Measurements from ENCODE around the gene CCDC183. TPM values are rescaled to one million over a fixed set of nuclear protein-coding genes. Genes with fewer than 3 reads are reported as not detected.
A peak's percentile ranks its signal among the peaks of the same experiment; 100 is the strongest.
"Not testable (repeated sequence)": the region's sequence is repeated elsewhere in the genome, so short reads cannot be mapped to it uniquely, and the experiment has no call there.

CCDC183 gene
- total RNA-seq, 8 experiments from 2014 or later, result 0.61 to 3.3 (median 2.5) TPM

- no peak for ATAC-seq (replicated peaks in 6 of 8)
- Histone ChIP-seq H3K4me3 (no peak overlapping the region), H3K27ac (no peak overlapping the region), H3K4me1 (replicated peaks in 1 of 2) (peaks cover 19 to 22% of the 10 kb centered on the region in 2 donors)
- 80 to 100% (median 92%) methylated on average over 1 to 2 of the region's 21 CpGs; no CpG with 5 or more reads in 6 of the 10 experiments for WGBS, 10 experiments
- in situ Hi-C loops (cut with MboI; ENCODE audit: low pct_unique_long_range_greater_than_20kb in 2 of 9, low sequenced_read_pairs in 9 of 9, unreplicated experiment in 9 of 9), result no loop called here
Measured at GRCh38 chr9:136835932-136836904, 40.1 kb downstream of the CCDC183 start.

- no peak overlapping the region for H3K27ac ChIP-seq
- in situ Hi-C loops (cut with MboI; ENCODE audit: low pct_unique_long_range_greater_than_20kb in 2 of 9, low sequenced_read_pairs in 9 of 9, unreplicated experiment in 9 of 9), result no loop called here
- H3K4me1 ChIP-seq (replicated peaks in 1 of 2), result peaks cover 29 to 32% of the 10 kb centered on the region in 2 donors
- WGBS, 10 experiments, result 55 to 100% (median 100%) methylated on average over 1 to 6 of the region's 27 CpGs; no CpG with 5 or more reads in 6 of the 10 experiments
- ATAC-seq (replicated peaks in 6 of 8), result no peak
- no peak overlapping the region for H3K4me3 ChIP-seq
Measured at GRCh38 chr9:136837146-136837855, 41.2 kb downstream of the CCDC183 start.

- in situ Hi-C loops (cut with MboI; ENCODE audit: low pct_unique_long_range_greater_than_20kb in 2 of 9, low sequenced_read_pairs in 9 of 9, unreplicated experiment in 9 of 9); H3K4me3 ChIP-seq; ATAC-seq (replicated peaks in 6 of 8); H3K27ac ChIP-seq: not testable (repeated sequence)
- 74 to 100% methylated on average over 2 to 5 of the region's 15 CpGs; no CpG with 5 or more reads in 8 of the 10 experiments for WGBS, 10 experiments
- peaks cover 29 to 32% of the 10 kb centered on the region in 2 donors for H3K4me1 ChIP-seq (replicated peaks in 1 of 2)
Measured at GRCh38 chr9:136837856-136838277, 41.7 kb downstream of the CCDC183 start.

GRCh38 chr9:136838314-136839228, 42.4 kb downstream of the CCDC183 start:
- peak in 3 of 8 experiments; percentile 6 to 29 (median 28) for ATAC-seq (replicated peaks in 6 of 8)
- H3K4me1 ChIP-seq (replicated peaks in 1 of 2), result peaks cover 35 to 39% of the 10 kb centered on the region in 2 donors
- H3K4me3 ChIP-seq, result no peak overlapping the region
- in situ Hi-C loops (cut with MboI; ENCODE audit: low pct_unique_long_range_greater_than_20kb in 2 of 9, low sequenced_read_pairs in 9 of 9, unreplicated experiment in 9 of 9), result no loop called here
- 100% methylated on average over 1 of the region's 29 CpGs; no CpG with 5 or more reads in 8 of the 10 experiments for WGBS, 10 experiments
- no peak overlapping the region for H3K27ac ChIP-seq

- peak overlapping the region in 1 of 2 donors; percentile 42 for H3K27ac ChIP-seq
- H3K4me3 ChIP-seq, result no peak overlapping the region
- no peak for ATAC-seq (replicated peaks in 6 of 8)
- in situ Hi-C loops (cut with MboI; ENCODE audit: low pct_unique_long_range_greater_than_20kb in 2 of 9, low sequenced_read_pairs in 9 of 9, unreplicated experiment in 9 of 9), result no loop called here
- peaks cover 43 to 48% of the 10 kb centered on the region in 2 donors for H3K4me1 ChIP-seq (replicated peaks in 1 of 2)
- 71 to 100% (median 93%) methylated on average over 1 to 15 of the region's 36 CpGs; no CpG with 5 or more reads in 5 of the 10 experiments for WGBS, 10 experiments
Measured at GRCh38 chr9:136839229-136840139, 43.3 kb downstream of the CCDC183 start.

GRCh38 chr9:136840140-136840876, 44.2 kb downstream of the CCDC183 start:
- H3K4me1 ChIP-seq (replicated peaks in 1 of 2), result peaks cover 43 to 51% of the 10 kb centered on the region in 2 donors
- no peak overlapping the region for H3K4me3 ChIP-seq
- H3K27ac ChIP-seq, result peak overlapping the region; percentile 40 to 42
- in situ Hi-C loops (cut with MboI; ENCODE audit: low pct_unique_long_range_greater_than_20kb in 2 of 9, low sequenced_read_pairs in 9 of 9, unreplicated experiment in 9 of 9), result no loop called here
- WGBS, 10 experiments, result 30 to 100% (median 80%) methylated on average over 1 to 6 of the region's 32 CpGs; no CpG with 5 or more reads in 5 of the 10 experiments
- ATAC-seq (replicated peaks in 6 of 8), result peak in 6 of 8 experiments; percentile 1 to 4 (median 3)

- H3K27ac ChIP-seq, result peak overlapping the region; percentile 40 to 42
- peak in 7 of 8 experiments; percentile 1 to 47 (median 15) for ATAC-seq (replicated peaks in 6 of 8)
- H3K4me1 ChIP-seq (replicated peaks in 1 of 2), result peaks cover 43 to 53% of the 10 kb centered on the region in 2 donors
- H3K4me3 ChIP-seq, result no peak overlapping the region
- 56 to 100% (median 80%) methylated on average over 1 to 12 of the region's 28 CpGs; no CpG with 5 or more reads in 5 of the 10 experiments for WGBS, 10 experiments
- in situ Hi-C loops (cut with MboI; ENCODE audit: low pct_unique_long_range_greater_than_20kb in 2 of 9, low sequenced_read_pairs in 9 of 9, unreplicated experiment in 9 of 9), result no loop called here
Measured at GRCh38 chr9:136840877-136841645, 44.9 kb downstream of the CCDC183 start.

- H3K27ac ChIP-seq, result peak overlapping the region in 1 of 2 donors; percentile 88
- peaks cover 48 to 59% of the 10 kb centered on the region in 2 donors for H3K4me1 ChIP-seq (replicated peaks in 1 of 2)
- in situ Hi-C loops (cut with MboI; ENCODE audit: low pct_unique_long_range_greater_than_20kb in 2 of 9, low sequenced_read_pairs in 9 of 9, unreplicated experiment in 9 of 9), result not testable (repeated sequence)
- peak in 2 of 8 experiments; percentile 0 to 3 for ATAC-seq (replicated peaks in 6 of 8)
- 28 to 46% (median 33%) methylated on average over 1 to 5 of the region's 16 CpGs; no CpG with 5 or more reads in 7 of the 10 experiments for WGBS, 10 experiments
- peak overlapping the region in 4 of 5 donors; percentile 41 to 72 (median 52) for H3K4me3 ChIP-seq
Measured at GRCh38 chr9:136841646-136842379, 45.7 kb downstream of the CCDC183 start.

- in situ Hi-C loops (cut with MboI; ENCODE audit: low pct_unique_long_range_greater_than_20kb in 2 of 9, low sequenced_read_pairs in 9 of 9, unreplicated experiment in 9 of 9), result not testable (repeated sequence)
- Histone ChIP-seq H3K4me3 (peak within 1 kb of the TSS; percentile 39 to 72 (median 44)), H3K4me1 (replicated peaks in 1 of 2) (peaks cover 49 to 59% of the 10 kb centered on the region in 2 donors), H3K27ac (peak within 1 kb of the TSS; percentile 77 to 88)
- WGBS, 10 experiments, result 6% methylated on average over 5 of the region's 27 CpGs; no CpG with 5 or more reads in 9 of the 10 experiments
- peak; percentile 58 to 76 (median 66) for ATAC-seq (replicated peaks in 6 of 8)
Measured at GRCh38 chr9:136842380-136842948, 46.3 kb downstream of the CCDC183 start, which contains the start of gene AJM1. Gene AJM1 (plus strand): TSS chr9:136842478. CDS start chr9:136844415, 1,937 bp downstream.
